EH (cell line): ENCODE measurements around the gene NOS1.
A peak's percentile ranks its signal among the peaks of the same experiment; 100 is the strongest.
"Not testable (repeated sequence)": the region's sequence is repeated elsewhere in the genome, so short reads cannot be mapped to it uniquely, and the experiment has no call there.

Source experiments
- DNase-seq: peaks from one replicate; pipeline ENCODE4 v3.0.0-alpha.2; 2015; ENCODE audit warnings: low read depth

The NOS1 gene

GRCh38 chr12:117208811-117209455 lies 152.5 kb downstream of the NOS1 start:
- no peak for DNase-seq

GRCh38 chr12:117208206-117208605 lies 153.2 kb downstream of the NOS1 start:
- no peak for DNase-seq

- DNase-seq = no peak
Measured at GRCh38 chr12:117207675-117208074, 153.8 kb downstream of the NOS1 start.

- no peak for DNase-seq
Measured at GRCh38 chr12:117202556-117202955, 158.9 kb downstream of the NOS1 start.

- DNase-seq = no peak
Measured at GRCh38 chr12:117202033-117202432, 159.4 kb downstream of the NOS1 start.

- DNase-seq = not testable (repeated sequence)
Measured at GRCh38 chr12:117199956-117200744, 161.3 kb downstream of the NOS1 start.

- not testable (repeated sequence) for DNase-seq
Measured at GRCh38 chr12:117196334-117196733, 165.1 kb downstream of the NOS1 start.

- DNase-seq = not testable (repeated sequence)
Measured at GRCh38 chr12:117195027-117195426, 166.4 kb downstream of the NOS1 start.

GRCh38 chr12:117193903-117194302 lies 167.5 kb downstream of the NOS1 start:
- no peak for DNase-seq

GRCh38 chr12:117192581-117192980 lies 168.8 kb downstream of the NOS1 start:
- not testable (repeated sequence) for DNase-seq

- peak; percentile 35 for DNase-seq
Measured at GRCh38 chr12:117192057-117192456, 169.4 kb downstream of the NOS1 start.

GRCh38 chr12:117190210-117190781 lies 171.1 kb downstream of the NOS1 start, which contains the start of gene FBXO21:
TSS of gene FBXO21 (minus strand) at chr12:117190470. CDS start at chr12:117190456, 14 bp downstream.
- peak; percentile 83 for DNase-seq

- DNase-seq = peak; percentile 48
Measured at GRCh38 chr12:117189725-117190209, 171.7 kb downstream of the NOS1 start.

GRCh38 chr12:117188961-117189724 lies 172.3 kb downstream of the NOS1 start:
- DNase-seq = peak; percentile 51

- DNase-seq = no peak
Measured at GRCh38 chr12:117188121-117188665, 173.2 kb downstream of the NOS1 start.

GRCh38 chr12:117187421-117187820 lies 174.0 kb downstream of the NOS1 start:
- DNase-seq = no peak

GRCh38 chr12:117182866-117183265 lies 178.6 kb downstream of the NOS1 start:
- DNase-seq = no peak

- not testable (repeated sequence) for DNase-seq
Measured at GRCh38 chr12:117181468-117181843, 180.0 kb downstream of the NOS1 start.

GRCh38 chr12:117180758-117181467 lies 180.5 kb downstream of the NOS1 start:
- DNase-seq = no peak

- DNase-seq = no peak
Measured at GRCh38 chr12:117178745-117179144, 182.7 kb downstream of the NOS1 start.

GRCh38 chr12:117178301-117178700 lies 183.1 kb downstream of the NOS1 start:
- no peak for DNase-seq
